Measurements from ENCODE around the gene DZANK1.
"Not testable (repeated sequence)": the region's sequence is repeated elsewhere in the genome, so short reads cannot be mapped to it uniquely, and the experiment has no call there.

The DZANK1 gene

DNA sequence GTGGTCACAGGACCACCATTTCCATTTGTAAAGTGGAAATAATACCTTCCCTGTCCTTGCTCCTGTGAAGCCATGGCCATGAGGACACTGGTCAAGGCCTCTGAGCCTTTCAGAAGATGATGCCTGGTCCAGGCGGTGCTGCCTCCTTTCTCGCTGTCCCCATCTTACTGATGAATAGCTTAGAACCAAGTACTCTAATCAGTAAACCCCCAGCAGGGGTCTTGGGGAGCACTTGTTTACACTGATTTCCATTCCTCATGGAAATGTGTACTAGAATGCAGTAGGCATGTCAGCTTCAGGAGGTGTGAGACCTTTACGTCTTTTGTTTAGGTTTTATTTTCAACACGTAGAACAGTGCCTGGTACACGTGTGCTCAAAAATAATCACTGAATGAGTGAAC, 75.1 kb downstream of the DZANK1 start:
- ATAC-seq (ENCODE audit: low read depth) (no peak), DNase-seq (ENCODE audit: low spot score) (no peak)
- TF ChIP-seq, protein P1, sequence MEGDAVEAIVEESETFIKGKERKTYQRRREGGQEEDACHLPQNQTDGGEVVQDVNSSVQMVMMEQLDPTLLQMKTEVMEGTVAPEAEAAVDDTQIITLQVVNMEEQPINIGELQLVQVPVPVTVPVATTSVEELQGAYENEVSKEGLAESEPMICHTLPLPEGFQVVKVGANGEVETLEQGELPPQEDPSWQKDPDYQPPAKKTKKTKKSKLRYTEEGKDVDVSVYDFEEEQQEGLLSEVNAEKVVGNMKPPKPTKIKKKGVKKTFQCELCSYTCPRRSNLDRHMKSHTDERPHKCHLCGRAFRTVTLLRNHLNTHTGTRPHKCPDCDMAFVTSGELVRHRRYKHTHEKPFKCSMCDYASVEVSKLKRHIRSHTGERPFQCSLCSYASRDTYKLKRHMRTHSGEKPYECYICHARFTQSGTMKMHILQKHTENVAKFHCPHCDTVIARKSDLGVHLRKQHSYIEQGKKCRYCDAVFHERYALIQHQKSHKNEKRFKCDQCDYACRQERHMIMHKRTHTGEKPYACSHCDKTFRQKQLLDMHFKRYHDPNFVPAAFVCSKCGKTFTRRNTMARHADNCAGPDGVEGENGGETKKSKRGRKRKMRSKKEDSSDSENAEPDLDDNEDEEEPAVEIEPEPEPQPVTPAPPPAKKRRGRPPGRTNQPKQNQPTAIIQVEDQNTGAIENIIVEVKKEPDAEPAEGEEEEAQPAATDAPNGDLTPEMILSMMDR (IDR thresholded peaks at IDR 0.05; ENCODE audit: poor library complexity, severe bottlenecking), result no peak
- Histone ChIP-seq H3K36me3 (ENCODE audit: low read depth) (no peaks in the 10 kb centered on the region), H3K27me3 (ENCODE audit: insufficient read depth, poor library complexity, severe bottlenecking) (no peaks in the 10 kb centered on the region), H3K27ac (ENCODE audit: poor library complexity, severe bottlenecking) (no peak overlapping the region), H3K4me3 (ENCODE audit: severe bottlenecking) (no peak overlapping the region), H3K9me3 (ENCODE audit: severe bottlenecking) (no peaks in the 10 kb centered on the region), H3K4me1 (ENCODE audit: insufficient read depth, poor library complexity, severe bottlenecking) (peaks cover 7% of the 10 kb centered on the region)

DNA sequence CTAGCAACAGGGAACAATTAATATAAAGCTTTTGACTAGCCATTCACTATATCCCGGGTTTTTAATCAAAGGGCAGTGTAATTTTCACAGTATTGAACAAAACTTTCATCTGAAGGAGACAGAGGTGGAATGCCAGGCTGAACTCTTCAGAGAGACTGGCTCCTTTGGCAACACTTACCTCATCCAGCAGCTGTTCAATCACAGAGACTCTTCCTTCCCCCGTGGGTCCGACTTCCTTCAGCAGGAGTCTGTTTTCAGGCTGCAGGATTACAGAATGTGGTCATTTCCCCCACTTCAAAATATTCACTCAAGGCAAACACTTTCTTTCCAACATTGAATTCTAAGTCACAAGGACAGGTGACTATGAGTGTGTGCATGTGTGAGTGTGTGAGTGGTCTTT, 76.6 kb downstream of the DZANK1 start:
- Histone ChIP-seq H3K36me3 (ENCODE audit: low read depth) (no peaks in the 10 kb centered on the region), H3K9me3 (ENCODE audit: severe bottlenecking) (no peaks in the 10 kb centered on the region), H3K27me3 (ENCODE audit: insufficient read depth, poor library complexity, severe bottlenecking) (no peaks in the 10 kb centered on the region), H3K27ac (ENCODE audit: poor library complexity, severe bottlenecking) (no peak overlapping the region), H3K4me3 (ENCODE audit: severe bottlenecking) (no peak overlapping the region), H3K4me1 (ENCODE audit: insufficient read depth, poor library complexity, severe bottlenecking) (peaks cover 7% of the 10 kb centered on the region)
- DNase-seq (ENCODE audit: low spot score) (no peak), ATAC-seq (ENCODE audit: low read depth) (no peak)
- TF ChIP-seq, protein P1 (IDR thresholded peaks at IDR 0.05; ENCODE audit: poor library complexity, severe bottlenecking), result no peak

DNA sequence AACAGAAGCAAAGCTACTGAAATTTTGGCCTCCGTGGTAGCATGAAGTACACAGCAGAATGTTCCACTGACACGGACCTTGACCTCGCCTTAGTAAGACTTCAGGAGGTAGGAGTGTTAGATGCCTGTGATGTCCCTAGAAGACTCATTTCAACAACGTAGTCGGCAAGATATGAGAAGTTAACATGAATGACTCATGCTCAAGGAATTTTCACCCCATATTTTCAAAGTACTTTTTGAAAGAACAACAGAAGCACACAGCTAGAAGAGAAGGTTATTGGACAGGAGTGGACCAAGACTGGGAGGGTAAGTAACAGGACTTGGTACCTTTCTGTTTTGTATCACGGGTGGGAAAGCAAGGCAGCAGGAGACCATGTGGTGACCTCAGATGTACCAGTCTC, 78.0 kb downstream of the DZANK1 start:
- Histone ChIP-seq H3K27ac (ENCODE audit: poor library complexity, severe bottlenecking) (no peak overlapping the region), H3K4me3 (ENCODE audit: severe bottlenecking) (no peak overlapping the region), H3K27me3 (ENCODE audit: insufficient read depth, poor library complexity, severe bottlenecking) (no peaks in the 10 kb centered on the region), H3K4me1 (ENCODE audit: insufficient read depth, poor library complexity, severe bottlenecking) (peaks cover 7% of the 10 kb centered on the region), H3K9me3 (ENCODE audit: severe bottlenecking) (no peaks in the 10 kb centered on the region), H3K36me3 (ENCODE audit: low read depth) (no peaks in the 10 kb centered on the region)
- peak; percentile 78 for ATAC-seq (ENCODE audit: low read depth)
- TF ChIP-seq, protein P1 (IDR thresholded peaks at IDR 0.05; ENCODE audit: poor library complexity, severe bottlenecking), result no peak
- DNase-seq (ENCODE audit: low spot score), result no peak

DNA sequence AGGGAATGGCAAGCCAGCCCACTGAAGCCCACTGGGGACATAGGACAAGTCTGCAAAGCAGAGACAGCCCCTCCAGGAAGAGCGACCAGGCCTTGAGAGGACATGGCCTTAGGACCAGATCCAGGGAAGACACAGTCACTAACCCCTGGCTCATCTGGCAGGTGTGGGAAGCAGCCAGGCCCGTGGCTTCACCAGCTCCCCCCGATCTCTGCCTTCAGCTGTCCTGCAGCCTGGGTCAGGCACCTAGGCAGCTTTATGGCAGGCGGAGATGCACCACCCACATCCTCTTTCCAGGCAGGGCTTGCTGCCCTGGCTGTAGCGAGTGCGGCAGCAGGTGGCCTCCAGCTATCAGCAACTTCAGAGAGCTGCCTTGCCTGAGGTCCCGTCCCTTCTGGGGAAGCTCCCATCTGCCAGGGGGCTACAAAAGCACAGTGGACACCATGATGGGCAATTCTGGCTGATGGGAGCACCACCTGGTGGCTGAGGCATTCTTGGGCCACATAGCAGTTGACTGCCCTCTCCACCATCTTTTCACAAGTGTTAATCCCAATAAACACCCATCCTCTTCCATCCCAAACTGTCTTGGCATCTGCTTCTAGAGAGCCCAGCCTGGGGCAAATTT, 85.8 kb downstream of the DZANK1 start:
- Histone ChIP-seq H3K36me3 (ENCODE audit: low read depth) (no peaks in the 10 kb centered on the region), H3K9me3 (ENCODE audit: severe bottlenecking) (no peaks in the 10 kb centered on the region), H3K4me3 (ENCODE audit: severe bottlenecking) (no peak overlapping the region), H3K4me1 (ENCODE audit: insufficient read depth, poor library complexity, severe bottlenecking) (no peaks in the 10 kb centered on the region), H3K27ac (ENCODE audit: poor library complexity, severe bottlenecking) (no peak overlapping the region), H3K27me3 (ENCODE audit: insufficient read depth, poor library complexity, severe bottlenecking) (no peaks in the 10 kb centered on the region)
- DNase-seq (ENCODE audit: low spot score) (no peak), ATAC-seq (ENCODE audit: low read depth) (0 out of 3 replicates have a peak, but pooled peaks have one; percentile 12)
- TF ChIP-seq, protein P1 (IDR thresholded peaks at IDR 0.05; ENCODE audit: poor library complexity, severe bottlenecking), result peak; percentile 25

DNA sequence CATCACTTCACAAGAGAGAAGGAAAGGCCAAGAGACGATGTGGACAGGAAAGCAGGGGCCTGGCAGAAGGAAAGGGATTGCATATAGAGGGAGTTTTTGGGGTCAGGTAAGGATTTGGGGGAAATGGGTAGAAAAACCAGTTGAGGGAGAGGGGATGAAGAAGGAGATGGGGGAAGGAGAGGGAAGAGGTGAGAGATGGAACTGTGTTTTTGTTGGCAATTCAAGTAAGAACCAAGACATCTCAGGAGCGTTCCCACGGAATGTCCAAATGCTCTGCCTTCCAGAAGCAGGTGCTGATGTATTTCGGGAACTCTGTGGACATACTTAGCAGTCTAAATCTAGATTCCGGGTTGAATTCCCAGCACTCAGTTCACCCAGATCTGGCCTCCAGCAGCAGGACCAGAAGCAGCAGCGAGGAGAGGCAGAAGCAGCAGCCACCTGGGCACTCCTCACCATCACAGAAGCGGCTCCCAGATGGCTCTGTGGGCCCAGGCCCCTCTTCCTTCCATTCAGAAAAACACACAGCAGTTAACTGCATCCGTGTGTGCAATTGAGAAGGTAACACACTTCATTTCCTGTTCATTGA, 88.8 kb downstream of the DZANK1 start:
- no peaks in the 10 kb centered on the region for H3K27me3 ChIP-seq (ENCODE audit: insufficient read depth, poor library complexity, severe bottlenecking)
- TF ChIP-seq, protein P1 (IDR thresholded peaks at IDR 0.05; ENCODE audit: poor library complexity, severe bottlenecking), result no peak
- ATAC-seq (ENCODE audit: low read depth) (no peak), DNase-seq (ENCODE audit: low spot score) (no peak)
- no peaks in the 10 kb centered on the region for H3K4me1 ChIP-seq (ENCODE audit: insufficient read depth, poor library complexity, severe bottlenecking)
- no peaks in the 10 kb centered on the region for H3K9me3 ChIP-seq (ENCODE audit: severe bottlenecking)
- H3K4me3 ChIP-seq (ENCODE audit: severe bottlenecking), result no peak overlapping the region
- H3K27ac ChIP-seq (ENCODE audit: poor library complexity, severe bottlenecking), result no peak overlapping the region
- H3K36me3 ChIP-seq (ENCODE audit: low read depth), result no peaks in the 10 kb centered on the region

DNA sequence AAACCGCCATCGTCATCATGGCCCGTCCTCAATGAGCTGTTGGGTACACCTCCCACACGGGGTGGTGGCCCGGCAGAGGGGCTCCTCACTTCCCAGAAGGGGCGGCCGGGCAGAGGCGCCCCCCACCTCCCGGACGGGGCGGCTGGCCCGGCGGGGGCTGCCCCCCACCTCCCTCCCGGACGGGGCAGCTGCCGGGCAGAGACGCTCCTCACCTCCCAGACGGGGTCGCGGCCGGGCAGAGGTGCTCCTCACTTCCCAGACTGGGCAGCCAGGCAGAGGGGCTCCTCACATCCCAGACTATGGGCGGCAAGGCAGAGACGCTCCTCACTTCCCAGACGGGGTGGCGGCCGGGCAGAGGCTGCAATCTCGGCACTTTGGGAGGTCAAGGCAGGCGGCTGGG, 91.3 kb downstream of the DZANK1 start:
- H3K4me1 ChIP-seq (ENCODE audit: insufficient read depth, poor library complexity, severe bottlenecking); H3K27ac ChIP-seq (ENCODE audit: poor library complexity, severe bottlenecking); H3K36me3 ChIP-seq (ENCODE audit: low read depth); ATAC-seq (ENCODE audit: low read depth); H3K27me3 ChIP-seq (ENCODE audit: insufficient read depth, poor library complexity, severe bottlenecking); H3K4me3 ChIP-seq (ENCODE audit: severe bottlenecking); H3K9me3 ChIP-seq (ENCODE audit: severe bottlenecking); DNase-seq (ENCODE audit: low spot score): not testable (repeated sequence)
